Testis (tissue), 3 donors: ENCODE data around the gene PPY. TPM values are rescaled to one million over a fixed set of nuclear protein-coding genes. Genes with fewer than 3 reads are reported as not detected.
"Not testable (repeated sequence)": the region's sequence is repeated elsewhere in the genome, so short reads cannot be mapped to it uniquely, and the experiment has no call there.

ENCODE experiments used
- DNase-seq: peaks from one replicate; pipeline ENCODE4 v3.0.0-alpha.2; 2019
- H3K27ac ChIP-seq, 2 donors: fragments of 200-600 bp; sonication (generic); one replicate each; pipeline ENCODE4 v1.5.1; 2019
- H3K27me3 ChIP-seq: fragments of 200-600 bp; sonication (generic); one replicate; pipeline ENCODE4 v1.5.1; 2019
- H3K36me3 ChIP-seq: fragments of 200-600 bp; sonication (generic); one replicate; pipeline ENCODE4 v1.5.1; 2017; ENCODE audit warnings: low read depth; ENCODE audit errors: missing control alignments
- H3K4me1 ChIP-seq: fragments of 200-600 bp; sonication (generic); one replicate; pipeline ENCODE4 v1.5.1; 2019
- H3K4me3 ChIP-seq, 2 donors: fragments of 200-600 bp; sonication (generic); one replicate each; pipeline ENCODE4 v1.5.1; 2017 to 2019
- H3K9me3 ChIP-seq: fragments of 200-600 bp; sonication (generic); one replicate; pipeline ENCODE4 v1.5.1; 2017
- CTCF ChIP-seq, 3 experiments: fragments of 450-650 bp in 2 of 3; fragments of 200-600 bp in 1 of 3; sonication (generic) in 1 of 3; IDR thresholded peaks; one replicate each; pipeline ENCODE4 v1.5.1; 2016 to 2019; ENCODE audit warnings: antibody characterized with exemption in 3 of 3, mild to moderate bottlenecking in 2 of 3, moderate library complexity in 1 of 3
- POLR2A ChIP-seq: fragments of 450-650 bp; IDR thresholded peaks from one replicate; pipeline ENCODE4 v1.6.1; 2017; ENCODE audit warnings: antibody characterized with exemption, mild to moderate bottlenecking, moderate library complexity
- WGBS, 2 donors: methylation state at CpG; one replicate each; pipeline ENCODE4 v1.1.5; 2018; 5-methylcytosine and 5-hydroxymethylcytosine counted together
- intact Hi-C: fragments of 100-400 bp; cut with DNase I; formaldehyde crosslinking; loops from one replicate; pipeline ENCODE4 v1.15.1; 2023; ENCODE audit warnings: low total_unique reads
- polyA plus RNA-seq: library from polyadenylated mRNA; stranded (reverse); fragments of 350-450 nt; fragmentation: Illumina TruSeq; extraction: RNeasy Lipid Tissue Mini Kit (QIAGEN cat#74804); gene quantifications from one replicate; pipeline ENCODE4 v1.2.3, GENCODE V29; 2014; ENCODE audit warnings: low read depth, low replicate concordance; ENCODE audit not compliant: insufficient read depth
- total RNA-seq, 2 donors: library from RNA; depleted of rRNA; stranded (reverse); fragments of >200 nt; gene quantifications; one replicate each; pipeline ENCODE4 v1.2.3, GENCODE V29; 2016

PPY gene
- total and polyA plus RNA-seq, 3 donors from 2014 or later: 0.99 TPM; not detected in 2

DNA sequence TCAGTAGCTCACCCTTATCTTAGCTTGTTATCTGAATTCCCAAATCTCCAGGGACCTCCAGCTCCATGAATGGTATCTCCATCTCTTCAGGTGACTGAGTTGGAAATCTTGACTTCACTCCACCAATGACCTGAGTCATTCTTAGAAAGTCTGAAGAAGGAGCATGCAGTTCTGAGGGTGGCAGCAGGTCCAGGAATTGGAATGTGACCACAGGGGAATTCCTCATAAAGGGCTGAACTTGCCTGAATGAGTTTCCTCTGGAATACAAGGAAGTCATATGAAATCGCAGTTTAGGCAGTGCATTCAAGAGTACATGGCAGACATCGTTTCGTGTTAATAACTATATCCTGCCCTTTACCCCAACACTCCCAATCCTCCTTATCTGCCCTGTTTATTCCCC, 24.0 kb upstream of the PPY start:
- intact Hi-C loops: no loop called here
- H3K4me1 ChIP-seq: no peaks in the 10 kb centered on the region
- no peaks in the 10 kb centered on the region for H3K36me3 ChIP-seq
- TF ChIP-seq CTCF (IDR thresholded peaks at IDR 0.05): no peak
- no peak for TF ChIP-seq POLR2A
- H3K27ac ChIP-seq: no peak overlapping the region
- H3K4me3 ChIP-seq: no peak overlapping the region
- H3K27me3 ChIP-seq: no peaks in the 10 kb centered on the region
- no peak for DNase-seq
- H3K9me3 ChIP-seq: no peaks in the 10 kb centered on the region
- 83 to 92% methylated on average over 3 of the region's 3 CpGs for WGBS, 2 donors

GRCh38 chr17:43962479-43962878, 20.2 kb upstream of the PPY start:
- DNase-seq: no peak
- 66 to 83% methylated on average over 6 to 7 of the region's 7 CpGs for WGBS, 2 donors
- Histone ChIP-seq H3K4me1 (no peaks in the 10 kb centered on the region), H3K9me3 (no peaks in the 10 kb centered on the region), H3K36me3 (no peaks in the 10 kb centered on the region), H3K27ac (no peak overlapping the region), H3K27me3 (no peaks in the 10 kb centered on the region), H3K4me3 (no peak overlapping the region)
- intact Hi-C loops: no loop called here
- TF ChIP-seq CTCF (IDR thresholded peaks at IDR 0.05) (no peak), POLR2A (no peak)

DNA sequence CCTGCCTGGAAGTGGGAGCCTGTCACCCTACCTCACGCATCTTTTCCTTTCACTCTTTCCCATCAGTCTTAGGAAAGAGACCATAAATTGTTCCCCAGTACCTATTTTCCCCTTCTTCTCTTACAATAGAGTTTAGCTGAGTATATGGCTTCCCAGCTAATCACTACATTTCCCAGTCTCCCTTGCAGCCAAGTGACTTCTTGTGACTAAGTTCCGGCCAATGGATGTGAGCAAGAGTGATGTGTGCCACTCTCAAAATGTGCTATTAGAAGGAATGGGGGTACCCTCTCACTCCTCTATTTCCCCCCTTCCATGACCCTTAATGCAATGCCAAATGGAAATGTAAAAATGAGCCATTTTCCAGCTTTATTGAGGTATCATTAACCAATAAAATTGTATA, 19.7 kb upstream of the PPY start:
- no peak overlapping the region for H3K4me3 ChIP-seq
- 83 to 88% methylated on average over 2 of the region's 2 CpGs for WGBS, 2 donors
- TF ChIP-seq POLR2A: no peak
- no peak for TF ChIP-seq CTCF (IDR thresholded peaks at IDR 0.05)
- no peaks in the 10 kb centered on the region for H3K27me3 ChIP-seq
- intact Hi-C loops: no loop called here
- no peak for DNase-seq
- no peaks in the 10 kb centered on the region for H3K4me1 ChIP-seq
- H3K36me3 ChIP-seq: no peaks in the 10 kb centered on the region
- H3K27ac ChIP-seq: no peak overlapping the region
- H3K9me3 ChIP-seq: no peaks in the 10 kb centered on the region

- H3K27ac ChIP-seq, H3K4me3 ChIP-seq, H3K9me3 ChIP-seq, H3K27me3 ChIP-seq, H3K36me3 ChIP-seq, H3K4me1 ChIP-seq, intact Hi-C loops, DNase-seq: not testable (repeated sequence)
- whole genome bisulfite sequencing, 2 donors: 90 to 96% methylated on average over 6 of the region's 6 CpGs
These were observed 19.0 kb upstream of the PPY start for GRCh38 chr17:43961292-43961691.

- intact Hi-C loops: no loop called here
- Histone ChIP-seq H3K9me3 (no peaks in the 10 kb centered on the region), H3K36me3 (no peaks in the 10 kb centered on the region), H3K4me3 (no peak overlapping the region), H3K27ac (no peak overlapping the region), H3K27me3 (no peaks in the 10 kb centered on the region), H3K4me1 (no peaks in the 10 kb centered on the region)
- TF ChIP-seq POLR2A (no peak), CTCF (IDR thresholded peaks at IDR 0.05) (no peak)
- 81 to 87% methylated on average over 2 of the region's 2 CpGs for WGBS, 2 donors
- no peak for DNase-seq
These were observed 16.6 kb upstream of the PPY start for GRCh38 chr17:43958748-43959352.
